Liver (tissue), 3 donors: Measurements from ENCODE around the gene TATDN2.

Experiments used
- CTCF ChIP-seq: fragments of 150-350 bp; IDR thresholded peaks from 2 replicates; pipeline ENCODE4 v1.5.1; 2017; ENCODE audit warnings: improper control_type of control experiment, low read depth, low read length; ENCODE audit not compliant: missing input control
- FOXA1 ChIP-seq: IDR thresholded peaks from 2 replicates; pipeline ENCODE4 v1.6.1; 2016; ENCODE audit warnings: antibody characterized with exemption
- HNF4G ChIP-seq: IDR thresholded peaks from 2 replicates; pipeline ENCODE4 v1.6.1; 2016; ENCODE audit warnings: antibody characterized with exemption
- RAD21 ChIP-seq, 2 donors: IDR thresholded peaks; 2 replicates each; pipeline ENCODE4 v1.6.1; 2016; ENCODE audit warnings: antibody characterized with exemption in 2 of 2, mild to moderate bottlenecking in 2 of 2
- YY1 ChIP-seq: IDR thresholded peaks from 2 replicates; pipeline ENCODE4 v1.6.1; 2016; ENCODE audit warnings: antibody characterized with exemption, mild to moderate bottlenecking
- ZBTB33 ChIP-seq: IDR thresholded peaks from 2 replicates; pipeline ENCODE4 v1.6.1; 2016; ENCODE audit warnings: antibody characterized with exemption
- donor health status: healthy.
- donor health status: healthy.

GRCh38 chr3:10213156-10213792 lies 35.0 kb upstream of the TATDN2 start:
- TF ChIP-seq ZBTB33 (no peak), CTCF (no peak), YY1 (no peak), FOXA1 (no peak), RAD21 (IDR thresholded peaks at IDR 0.05) (no peak), HNF4G (no peak)
